Measurements from ENCODE around the gene NPTX1.

- TF ChIP-seq CTCF (conservative IDR thresholded peaks at IDR 0.05 in 1 of 2, IDR thresholded peaks at IDR 0.05 in 1 of 2; ENCODE audit: extremely low read depth in 1 of 2, insufficient read depth in 1 of 2, low read depth in 1 of 2, low read length in 2 of 2) (no peak), EZH2 (IDR thresholded peaks at IDR 0.05; ENCODE audit: borderline replicate concordance, low read length) (no peak)
These were observed 32.9 kb upstream of the NPTX1 start for GRCh38 chr17:80509311-80509710.

Data from mammary epithelial cell (primary cell).